AG04450 (cell line): ENCODE data around the gene ALOX5. TPM values are rescaled to one million over a fixed set of nuclear protein-coding genes. Genes with fewer than 3 reads are reported as not detected.

Experiments used
- CTCF ChIA-PET: fragments of 300-600, 350-600 bp; formaldehyde crosslinking; extraction: SDS; loops from one replicate; lab custom pipeline; 2022; ENCODE audit warnings: antibody characterized with exemption, inconsistent platforms; lab: Charles Lee
- POLR2A ChIA-PET: fragments of 350-600 bp; formaldehyde crosslinking; extraction: SDS; loops from one replicate; lab custom pipeline; 2021; ENCODE audit warnings: antibody characterized with exemption, inconsistent platforms; lab: Yijun Ruan, JAX
- DNase-seq: peaks from one replicate; pipeline ENCODE4 v3.0.0-alpha.2; 2011; ENCODE audit warnings: low read depth, low spot score
- H3K27ac ChIP-seq: one replicate; pipeline ENCODE4 v1.5.1; 2012; ENCODE audit warnings: low read depth, low read length, control low read depth
- H3K27me3 ChIP-seq: one replicate; pipeline ENCODE4 v1.6.0; 2012; ENCODE audit warnings: low read length; ENCODE audit not compliant: control insufficient read depth, insufficient read depth
- H3K4me3 ChIP-seq: 2 replicates; pipeline ENCODE4 v1.5.1; 2011; ENCODE audit warnings: mild to moderate bottlenecking, low read depth, low read length, control low read depth
- H3K9me3 ChIP-seq: 2 replicates; pipeline ENCODE4 v1.5.1; 2012; ENCODE audit warnings: low read length; ENCODE audit not compliant: control insufficient read depth, insufficient read depth
- CTCF ChIP-seq: IDR thresholded peaks from 2 replicates; pipeline ENCODE4 v1.5.1; 2011; ENCODE audit warnings: low read depth, low read length, control low read depth, inconsistent platforms
- polyA plus RNA-seq: library from polyadenylated mRNA; depleted of rRNA; stranded (reverse); fragments of >200 nt; gene quantifications from 2 replicates; pipeline ENCODE4 v1.2.3, GENCODE V29; 2011

Gene ALOX5
- polyA plus RNA-seq, 1 experiment: not detected

DNA sequence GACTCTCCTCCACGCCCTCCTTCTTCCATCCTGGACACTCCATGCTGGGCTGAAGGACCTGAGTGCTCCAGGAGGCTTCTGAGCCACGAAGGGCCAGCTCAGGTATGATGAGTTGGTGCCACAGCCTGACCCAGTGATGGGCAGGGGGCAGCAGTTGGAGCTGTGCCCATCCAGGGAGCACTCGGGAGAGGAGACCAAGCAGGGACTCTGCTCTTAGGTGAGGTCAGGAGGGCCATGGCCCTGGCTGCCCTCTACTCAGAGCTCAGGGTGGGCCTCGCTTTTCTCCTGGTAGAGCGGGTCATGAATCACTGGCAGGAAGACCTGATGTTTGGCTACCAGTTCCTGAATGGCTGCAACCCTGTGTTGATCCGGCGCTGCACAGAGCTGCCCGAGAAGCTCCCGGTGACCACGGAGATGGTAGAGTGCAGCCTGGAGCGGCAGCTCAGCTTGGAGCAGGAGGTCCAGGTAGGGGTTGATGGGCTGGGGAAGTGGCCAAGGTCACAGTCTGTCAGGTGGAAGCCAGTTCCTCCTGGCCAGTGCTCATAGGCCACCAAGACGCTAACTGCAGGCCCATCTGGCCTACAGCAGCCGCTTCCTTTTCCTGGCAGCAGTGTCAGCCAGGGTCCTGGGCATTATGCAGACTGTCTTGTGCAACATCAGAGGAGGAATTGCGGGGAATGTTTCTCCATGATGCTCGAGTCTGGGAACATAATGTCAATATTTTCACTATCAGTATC is 50.8 kb downstream of the ALOX5 start:
- Histone ChIP-seq H3K4me3 (no peak overlapping the region), H3K9me3 (no peaks in the 10 kb centered on the region; the same call in 1 of the 2 replicates), H3K27ac (no peak overlapping the region), H3K27me3 (peaks cover 38% of the 10 kb centered on the region)
- CTCF ChIA-PET: no interaction called here
- TF ChIP-seq CTCF: no peak
- POLR2A ChIA-PET: no interaction called here
- no peak for DNase-seq

GRCh38 chr10:45425621-45426563 is 51.9 kb downstream of the ALOX5 start:
- H3K9me3 ChIP-seq: no peaks in the 10 kb centered on the region
- no peak for DNase-seq
- ChIA-PET POLR2A (no interaction called here), CTCF (no interaction called here)
- H3K27ac ChIP-seq: no peak overlapping the region
- no peak overlapping the region for H3K4me3 ChIP-seq
- no peak for TF ChIP-seq CTCF
- H3K27me3 ChIP-seq: peaks cover 41% of the 10 kb centered on the region

- no peaks in the 10 kb centered on the region for H3K9me3 ChIP-seq
- H3K27ac ChIP-seq: no peak overlapping the region
- ChIA-PET POLR2A (no interaction called here), CTCF (no interaction called here)
- peaks cover 39% of the 10 kb centered on the region for H3K27me3 ChIP-seq
- TF ChIP-seq CTCF: no peak
- H3K4me3 ChIP-seq: no peak overlapping the region
- DNase-seq: no peak
Measured at GRCh38 chr10:45427262-45427969, 53.4 kb downstream of the ALOX5 start.

GRCh38 chr10:45427970-45428366 is 54.0 kb downstream of the ALOX5 start:
- no peaks in the 10 kb centered on the region for H3K9me3 ChIP-seq
- no peak for TF ChIP-seq CTCF
- DNase-seq: no peak
- no peak overlapping the region for H3K4me3 ChIP-seq
- no peak overlapping the region for H3K27ac ChIP-seq
- peaks cover 39% of the 10 kb centered on the region for H3K27me3 ChIP-seq
- ChIA-PET CTCF (no interaction called here), POLR2A (no interaction called here)
